Activated naive CD4-positive, alpha-beta T cell (primary cell): ENCODE results near the gene R3HDM2.
"Not testable (repeated sequence)": the region's sequence is repeated elsewhere in the genome, so short reads cannot be mapped to it uniquely, and the experiment has no call there.

Experiments used
- DNase-seq, 4 experiments: peaks; one replicate each; lab custom pipeline; 2025; lab: John Stamatoyannopoulos, UW

The R3HDM2 gene

DNA sequence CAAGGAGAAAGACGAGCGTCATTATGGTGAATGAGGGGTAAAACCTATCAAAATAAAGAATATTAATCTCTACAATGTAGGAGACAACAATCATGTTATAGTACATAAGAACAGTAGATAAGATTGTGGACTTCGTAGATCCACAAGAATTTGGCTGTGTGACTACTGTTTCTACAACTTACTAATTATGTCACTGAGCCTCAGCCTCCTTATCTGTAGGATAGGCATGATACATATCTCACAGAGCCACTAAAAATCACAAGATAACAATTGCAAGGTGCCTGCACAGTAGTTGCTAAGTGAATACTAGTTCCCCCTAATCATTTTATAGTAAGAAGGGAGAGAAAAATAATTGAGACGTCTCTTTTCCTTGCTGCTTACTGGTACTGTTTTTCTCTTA is 101.6 kb downstream of the R3HDM2 start:
- no peak for DNase-seq

DNA sequence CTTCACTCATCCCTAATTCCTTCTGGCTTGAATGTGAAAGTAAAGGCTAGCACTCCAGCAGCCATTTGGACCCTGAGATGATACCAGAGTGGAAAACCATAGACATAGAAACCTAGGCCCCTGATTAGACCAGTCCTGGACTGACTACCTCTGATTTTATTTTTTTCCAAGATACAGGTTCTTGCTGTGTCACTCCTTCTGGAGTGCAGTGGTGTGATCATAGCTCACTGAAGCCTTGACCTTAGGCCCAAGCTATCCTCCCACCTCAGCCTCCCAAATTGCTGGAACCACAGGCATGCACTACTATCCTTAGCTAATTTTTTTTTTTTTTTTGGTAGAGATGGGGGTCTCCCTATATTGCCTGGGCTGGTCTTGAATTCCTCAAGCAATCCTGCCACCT is 105.4 kb downstream of the R3HDM2 start:
- no peak for DNase-seq

DNA sequence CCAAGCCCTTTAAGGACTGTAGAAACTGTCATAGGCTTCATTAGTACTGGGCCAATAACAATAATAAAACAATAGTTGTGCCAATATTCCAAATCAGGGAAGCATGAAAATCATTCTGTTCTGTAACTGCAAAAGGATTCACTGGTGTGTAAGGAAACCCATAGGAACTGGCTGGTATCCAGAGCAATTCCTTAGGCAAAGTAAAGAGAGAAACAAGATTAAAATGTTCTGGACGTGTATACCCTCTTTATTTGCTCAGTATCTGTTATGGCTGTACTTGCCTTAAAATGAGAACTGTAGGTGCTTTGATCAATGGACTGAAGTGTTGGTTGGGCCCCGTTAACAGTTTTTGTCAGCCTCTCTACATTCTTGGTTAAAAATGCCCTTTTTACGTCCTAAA is 107.4 kb downstream of the R3HDM2 start:
- DNase-seq, result no peak

DNA sequence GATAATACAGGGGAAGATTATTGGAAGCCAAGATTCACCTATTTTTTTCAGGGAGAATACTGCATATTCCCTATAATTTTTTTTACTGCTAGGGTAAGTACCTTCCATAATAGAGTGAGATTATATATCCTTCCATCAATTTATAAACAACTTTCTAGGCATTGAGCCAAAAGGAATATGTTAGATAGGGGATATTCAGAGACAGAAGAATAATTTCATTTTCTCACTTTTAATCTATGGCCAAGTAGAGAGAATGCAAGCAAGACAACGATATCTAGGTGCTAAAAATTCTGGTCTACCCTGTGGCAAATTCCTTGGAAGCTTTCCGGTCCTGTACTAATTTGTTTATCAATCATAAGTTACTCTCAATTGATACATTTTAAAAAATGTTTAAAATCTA is 110.2 kb downstream of the R3HDM2 start:
- no peak for DNase-seq

DNA sequence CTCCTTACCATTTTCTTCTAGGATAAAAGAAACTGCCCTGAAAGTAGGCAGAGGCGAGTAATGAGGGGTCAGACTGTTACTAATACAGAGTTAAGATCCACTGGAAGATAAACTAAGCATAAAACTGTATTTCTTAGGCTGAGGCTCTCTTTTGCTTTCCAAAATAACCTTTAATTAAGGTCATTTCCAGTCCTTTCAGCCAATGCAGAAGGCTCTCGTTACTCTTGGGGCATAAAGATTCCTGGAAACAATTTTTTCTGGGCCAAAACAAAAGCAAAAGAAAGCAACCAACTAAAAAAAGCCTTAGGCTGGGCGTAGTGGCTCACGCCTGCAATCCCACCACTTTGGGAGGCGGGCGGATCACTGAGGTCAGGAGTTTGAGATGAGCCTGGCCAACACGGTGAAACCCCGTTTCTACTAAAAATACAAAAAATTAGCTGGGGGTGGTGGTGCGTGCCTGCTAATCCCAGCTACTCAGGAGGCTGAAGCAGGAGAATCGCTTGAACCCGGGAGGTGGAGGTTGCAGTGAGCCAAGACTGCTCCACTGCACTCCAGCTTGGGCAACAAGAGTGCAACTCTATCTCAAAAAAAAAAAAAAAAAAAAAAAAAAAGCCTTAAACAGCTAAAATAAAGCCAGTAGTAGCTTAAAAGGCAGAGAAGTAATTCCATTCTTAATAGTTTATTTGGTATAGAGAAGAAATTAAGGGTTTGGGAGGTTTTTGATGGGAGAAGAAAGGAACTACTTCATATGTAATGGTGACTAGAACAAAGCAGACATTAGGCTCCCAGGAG is 111.0 kb downstream of the R3HDM2 start:
- no peak for DNase-seq

DNA sequence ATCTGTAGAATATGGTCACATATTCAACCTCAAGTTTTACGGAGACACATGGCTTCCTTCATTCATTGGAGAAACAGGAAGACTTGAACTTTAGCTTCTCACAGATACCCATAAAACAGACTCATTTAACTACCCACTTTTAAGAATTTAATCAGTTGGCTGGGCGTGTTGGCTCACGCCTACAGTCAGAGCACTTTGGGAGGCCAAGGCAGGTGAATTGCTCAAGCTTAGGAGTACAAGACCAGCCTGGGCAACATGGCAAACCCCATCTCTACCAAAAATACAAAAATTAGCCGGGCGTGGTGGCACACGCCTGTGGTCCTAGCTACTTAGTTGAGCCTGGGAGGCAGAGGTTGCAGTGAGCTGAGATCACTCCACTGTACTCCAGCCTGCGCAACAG is 115.2 kb downstream of the R3HDM2 start:
- no peak for DNase-seq

DNA sequence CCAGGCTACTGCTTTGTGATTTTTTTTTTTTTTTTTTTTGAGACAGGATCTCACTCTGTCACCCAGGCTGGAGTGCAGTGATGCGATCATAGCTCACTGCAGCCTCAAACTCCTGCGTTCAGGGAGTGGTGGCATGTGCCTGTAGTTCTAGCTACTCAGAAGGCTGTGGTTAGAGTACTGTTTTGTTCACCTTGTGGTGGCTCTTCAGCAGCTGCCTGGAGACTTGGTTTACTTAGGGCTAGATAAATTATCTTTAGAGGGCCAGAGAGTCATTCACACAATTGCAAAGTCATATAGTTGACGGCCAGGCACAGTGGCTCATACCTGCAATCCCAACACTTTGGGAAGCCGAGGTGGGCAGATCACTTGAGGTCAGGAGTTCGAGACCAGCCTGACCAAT is 118.6 kb downstream of the R3HDM2 start:
- DNase-seq, result not testable (repeated sequence)

DNA sequence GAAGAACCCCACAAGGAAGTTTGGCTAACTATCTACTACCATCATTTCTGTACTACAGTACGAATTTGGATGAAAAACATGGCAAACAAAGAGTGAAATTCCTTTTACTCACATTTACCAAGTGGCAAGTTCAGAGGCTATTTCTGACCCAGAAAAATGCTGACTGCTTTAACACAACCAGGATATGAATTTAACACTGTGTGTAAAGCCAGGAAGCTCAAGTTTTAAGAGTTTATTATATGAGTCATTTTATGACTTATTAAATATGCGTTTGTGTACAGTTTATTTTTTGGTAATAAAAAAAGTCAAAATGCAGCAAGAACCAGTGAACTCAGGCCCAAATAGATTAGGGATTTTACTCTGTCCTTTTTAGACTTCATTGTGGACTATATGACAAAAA is 121.4 kb downstream of the R3HDM2 start:
- no peak for DNase-seq

DNA sequence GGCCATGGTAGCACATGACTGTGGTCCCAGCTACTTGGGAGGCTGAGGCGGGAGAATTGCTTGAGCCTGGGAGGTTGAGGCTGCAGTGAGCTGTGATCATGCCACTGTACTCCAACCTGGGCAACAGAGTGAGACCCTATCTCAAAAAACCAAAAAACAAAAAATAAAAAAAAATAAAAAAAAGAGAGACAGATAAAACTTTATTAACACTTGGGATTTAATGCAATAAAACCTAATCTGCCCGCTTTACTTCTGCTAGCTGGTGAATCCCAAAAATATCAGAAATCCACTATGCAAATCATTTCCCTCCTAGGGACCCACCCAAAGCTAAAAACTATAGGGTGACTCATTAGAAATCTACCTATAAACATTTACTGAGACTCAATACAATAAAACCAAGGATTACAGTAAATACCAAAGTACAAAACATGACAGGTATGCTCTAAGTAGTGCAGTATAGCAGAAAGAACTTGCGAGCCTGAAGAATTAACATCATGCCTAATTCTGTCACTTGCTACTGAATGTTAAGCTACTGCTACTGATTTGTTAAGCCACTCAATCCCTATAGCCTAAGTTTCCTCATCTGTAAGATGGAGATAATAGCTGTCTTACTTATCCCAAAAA is 129.8 kb downstream of the R3HDM2 start:
- no peak for DNase-seq

DNA sequence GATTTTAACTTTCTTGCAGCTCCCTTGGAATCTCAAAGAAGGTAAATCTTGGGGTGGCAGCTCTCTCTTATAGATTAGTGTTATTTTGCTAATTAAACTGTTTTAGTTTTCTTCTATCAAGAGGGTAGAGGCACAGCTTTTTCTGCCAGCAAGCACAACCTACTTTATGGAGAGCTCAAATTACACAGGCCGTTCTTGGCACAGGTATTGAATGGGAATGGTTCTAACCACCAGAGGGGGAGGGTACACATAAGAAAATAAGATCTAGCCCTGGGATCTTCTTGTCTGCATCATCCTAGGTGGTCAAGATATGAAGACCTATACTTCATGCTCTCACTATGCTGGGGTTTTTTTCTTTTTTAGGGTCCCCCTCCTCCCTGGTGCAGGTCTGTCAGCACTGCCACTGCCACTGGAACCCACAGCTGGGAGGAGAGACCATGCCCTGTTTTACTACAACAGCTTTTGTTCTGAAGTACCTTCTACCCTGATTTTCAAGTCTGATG is 131.3 kb downstream of the R3HDM2 start:
- no peak for DNase-seq

DNA sequence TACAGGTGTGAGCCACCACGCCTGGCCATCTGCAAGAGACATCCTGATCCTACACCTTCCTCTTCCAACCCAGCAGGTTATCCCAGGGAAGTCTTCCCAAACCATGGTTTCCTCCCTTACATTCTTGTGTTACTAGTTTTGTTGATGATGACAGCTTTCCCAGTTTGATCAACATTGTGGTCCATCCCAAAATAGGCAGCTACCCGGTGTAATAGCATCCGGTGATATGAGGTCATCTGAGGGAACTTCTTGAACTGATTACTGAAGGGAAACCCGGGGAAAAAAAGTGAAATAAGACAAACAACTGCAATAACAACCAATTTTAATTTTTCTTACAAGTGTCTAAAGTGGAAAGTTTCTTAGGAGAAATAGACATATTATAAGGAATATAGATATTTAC is 134.6 kb downstream of the R3HDM2 start:
- no peak for DNase-seq

DNA sequence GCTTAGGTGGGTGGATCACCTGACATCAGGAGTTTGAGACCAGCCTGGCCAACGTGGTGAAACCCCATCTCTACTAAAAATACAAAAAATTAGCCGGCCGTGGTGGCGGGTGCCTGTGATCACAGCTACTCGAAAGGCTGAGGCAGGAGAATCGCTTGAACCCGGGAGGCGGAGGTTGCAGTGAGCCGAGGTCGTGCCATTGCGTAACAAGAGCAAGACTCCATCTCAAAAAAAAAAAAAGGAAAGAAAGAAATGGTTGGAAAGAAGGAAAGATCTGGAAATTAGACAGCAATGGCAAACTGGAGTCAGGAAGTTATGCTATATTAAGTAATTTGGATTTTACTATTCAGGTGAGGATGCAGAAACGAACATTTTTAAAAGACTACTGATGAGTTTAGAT is 148.8 kb downstream of the R3HDM2 start:
- DNase-seq, result not testable (repeated sequence)

DNA sequence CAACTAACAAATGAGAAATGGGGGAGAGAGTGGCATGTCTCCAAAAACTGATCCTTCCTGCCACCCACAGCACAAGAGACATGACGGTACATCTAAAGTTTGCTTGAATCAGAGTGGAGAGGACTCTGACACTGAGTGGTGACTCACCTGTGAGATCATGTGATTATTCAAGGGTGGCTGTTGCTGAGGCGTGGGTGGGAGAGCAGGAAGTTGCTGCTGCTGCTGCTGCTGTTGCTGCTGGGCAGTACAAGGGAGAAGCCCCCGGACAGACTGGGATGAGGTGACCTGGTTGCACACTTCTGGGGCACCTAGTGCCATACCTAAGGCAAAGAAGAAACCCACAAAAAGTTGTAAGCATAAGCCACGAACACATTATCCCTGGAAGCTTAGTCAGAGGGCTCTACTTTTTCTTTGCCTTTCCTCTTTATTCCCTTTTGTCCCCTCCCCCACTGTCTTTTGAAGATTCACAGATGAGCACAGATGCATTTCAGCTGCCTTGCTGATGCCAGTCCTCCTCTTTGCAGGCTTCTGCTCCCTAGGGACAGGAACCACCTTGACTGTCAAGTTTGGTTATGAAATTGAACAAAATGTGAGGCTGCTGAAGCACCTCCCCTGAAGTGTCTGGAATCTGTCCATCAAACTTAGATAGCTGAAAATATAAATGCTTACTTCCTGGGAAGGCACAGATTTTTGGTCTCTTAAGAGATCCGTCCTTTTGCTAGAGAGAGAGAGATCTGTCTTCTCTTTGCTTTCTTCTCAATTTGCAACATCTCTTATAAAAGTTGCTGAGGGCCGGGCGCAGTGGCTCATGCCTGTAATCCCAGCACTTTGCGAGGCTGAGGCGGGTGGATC is 150.4 kb downstream of the R3HDM2 start:
- DNase-seq, result peak in 3 of 4 experiments; percentile 6 to 33 (median 32)

DNA sequence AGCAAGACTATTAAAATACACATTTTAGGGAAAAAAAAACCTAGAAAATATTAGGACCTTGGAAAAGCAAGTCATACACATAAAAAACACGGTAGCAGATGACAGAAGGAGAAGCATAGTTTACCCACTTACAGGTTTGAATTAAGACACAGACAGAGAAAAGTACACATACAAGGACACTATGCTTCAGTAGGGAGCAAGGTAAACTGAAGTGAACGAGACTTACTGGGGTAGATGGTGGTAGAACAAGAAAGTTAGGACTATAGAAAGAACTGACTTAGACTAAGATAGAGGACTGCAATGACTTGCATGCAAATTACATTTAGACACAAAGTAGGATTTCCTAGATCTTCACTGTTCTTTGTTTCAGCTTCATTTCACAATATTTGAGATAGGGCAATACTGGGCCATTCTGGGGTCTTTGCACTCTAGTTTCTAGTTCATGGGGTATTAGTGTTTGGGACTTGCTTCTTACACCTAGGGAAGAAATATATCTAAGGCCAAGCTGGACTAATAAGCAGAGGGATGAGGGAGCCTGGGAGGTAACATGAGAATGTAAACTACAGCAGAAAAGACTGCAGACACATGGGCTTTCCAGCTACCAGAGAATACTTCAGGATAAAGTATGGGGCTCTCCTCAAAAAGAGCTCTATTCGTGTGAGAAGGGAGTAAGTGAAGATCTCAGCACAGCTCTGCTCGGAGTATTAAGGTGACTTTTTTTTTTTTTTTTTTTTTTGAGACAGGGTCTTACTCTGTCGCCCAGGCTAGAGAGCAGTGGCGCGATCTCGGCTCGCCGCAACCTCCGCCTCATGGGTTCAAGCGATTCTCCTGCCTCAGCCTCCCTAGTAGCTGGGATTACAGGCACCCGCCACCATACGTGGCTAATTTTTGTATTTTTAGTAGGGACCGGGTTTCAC is 152.1 kb downstream of the R3HDM2 start:
- no peak for DNase-seq

DNA sequence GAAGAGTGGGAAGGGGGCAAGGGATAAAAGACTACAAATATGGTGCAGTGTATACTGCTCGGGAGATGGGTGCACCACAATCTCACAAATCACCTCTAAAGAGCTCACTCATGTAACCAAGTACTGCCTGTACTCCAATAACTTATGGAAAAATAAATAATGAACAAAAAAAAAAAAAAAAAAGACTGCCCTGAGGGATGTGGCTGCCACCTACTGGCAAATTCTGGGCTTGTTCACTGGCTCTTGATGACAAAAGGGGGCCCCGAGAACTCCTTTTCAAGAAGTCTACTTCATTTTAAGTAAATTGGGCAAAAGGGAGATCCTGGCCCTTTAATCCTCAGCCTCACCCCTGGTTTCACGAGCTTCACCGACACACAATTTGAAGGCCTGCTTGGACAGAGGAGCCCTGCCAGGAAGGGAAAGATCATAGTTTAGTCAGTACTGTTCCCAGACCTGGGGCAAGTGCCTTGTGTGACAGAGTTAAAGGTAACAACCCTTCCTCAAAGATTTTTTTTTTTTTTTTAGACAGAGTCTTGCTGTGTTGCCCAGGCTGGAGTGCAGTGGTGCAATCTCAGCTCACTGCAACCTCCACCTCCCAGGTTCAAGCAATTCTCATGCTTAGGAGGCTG is 153.8 kb downstream of the R3HDM2 start:
- DNase-seq, result no peak

DNA sequence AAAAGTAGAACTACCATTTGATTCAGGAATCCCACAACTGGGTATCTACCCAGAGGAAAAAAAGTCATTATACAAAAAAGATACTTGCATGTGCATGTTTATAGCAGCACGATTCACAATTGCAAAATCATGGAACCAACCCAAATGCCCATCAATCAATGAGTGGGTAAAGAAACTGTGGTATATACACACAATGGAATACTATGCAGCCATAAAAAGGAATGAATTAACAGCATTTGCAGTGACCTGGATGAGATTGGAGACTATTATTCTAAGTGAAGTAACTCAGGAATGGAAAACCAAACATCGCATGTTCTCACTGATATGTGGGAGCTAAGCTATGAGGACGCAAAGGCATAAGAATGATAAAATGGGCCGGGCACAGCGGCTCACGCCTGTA is 154.6 kb downstream of the R3HDM2 start:
- not testable (repeated sequence) for DNase-seq

DNA sequence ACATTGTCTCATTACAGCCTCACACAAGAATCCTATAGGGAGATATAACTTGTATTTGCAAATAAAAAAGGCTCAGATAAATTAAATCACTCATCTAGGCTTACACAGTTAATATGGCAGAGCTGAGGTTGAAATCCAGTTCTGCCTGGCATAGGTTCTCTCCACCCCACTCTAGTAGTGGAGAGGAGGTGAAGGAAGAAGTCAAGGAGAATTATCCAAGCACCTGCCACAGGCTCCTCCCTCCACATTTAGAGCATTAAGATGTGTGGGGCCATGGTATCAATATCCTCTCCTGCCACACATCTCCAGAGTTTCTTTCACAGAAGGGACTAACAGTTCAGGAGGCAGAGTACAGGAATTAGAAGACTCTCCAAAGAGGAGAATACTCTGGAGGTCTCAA is 157.3 kb downstream of the R3HDM2 start:
- no peak for DNase-seq

DNA sequence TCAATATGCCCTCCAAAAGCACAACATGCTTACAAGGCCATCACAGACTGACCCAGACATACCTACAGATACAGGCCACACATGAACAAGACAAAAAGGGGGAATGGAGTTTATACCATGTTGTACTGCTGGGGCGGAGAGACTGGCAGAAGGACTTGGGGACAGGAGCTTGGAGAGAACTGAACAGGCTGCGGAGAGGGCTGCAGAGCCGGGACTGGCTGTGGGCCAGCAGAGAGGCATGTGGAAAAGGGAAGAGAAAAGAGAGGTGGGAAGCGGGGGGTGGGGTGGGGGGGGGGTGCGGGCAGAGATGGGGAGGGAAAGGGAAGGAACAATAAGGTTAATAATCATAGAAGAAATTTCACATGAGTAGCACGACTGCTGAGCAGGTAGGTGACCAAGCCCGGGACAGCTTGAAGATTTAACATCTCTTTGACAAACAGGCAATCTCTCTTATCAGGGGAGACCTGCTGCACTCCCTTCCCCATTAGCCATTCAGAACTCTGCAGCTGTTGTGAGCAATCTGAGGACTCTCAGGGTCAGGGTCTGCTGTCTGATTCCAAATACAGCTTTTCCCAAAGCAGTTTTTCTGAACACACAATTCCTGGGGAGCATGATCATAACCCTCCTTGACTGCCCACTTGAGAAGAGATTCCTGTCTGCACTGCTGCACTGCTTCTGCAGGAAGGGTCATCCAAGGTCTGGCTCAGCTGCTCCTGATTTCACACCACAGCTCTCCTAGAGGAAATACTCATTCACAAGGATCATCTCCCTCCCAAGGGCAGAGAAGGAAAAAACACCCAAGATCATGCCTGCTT is 158.3 kb downstream of the R3HDM2 start:
- no peak for DNase-seq

DNA sequence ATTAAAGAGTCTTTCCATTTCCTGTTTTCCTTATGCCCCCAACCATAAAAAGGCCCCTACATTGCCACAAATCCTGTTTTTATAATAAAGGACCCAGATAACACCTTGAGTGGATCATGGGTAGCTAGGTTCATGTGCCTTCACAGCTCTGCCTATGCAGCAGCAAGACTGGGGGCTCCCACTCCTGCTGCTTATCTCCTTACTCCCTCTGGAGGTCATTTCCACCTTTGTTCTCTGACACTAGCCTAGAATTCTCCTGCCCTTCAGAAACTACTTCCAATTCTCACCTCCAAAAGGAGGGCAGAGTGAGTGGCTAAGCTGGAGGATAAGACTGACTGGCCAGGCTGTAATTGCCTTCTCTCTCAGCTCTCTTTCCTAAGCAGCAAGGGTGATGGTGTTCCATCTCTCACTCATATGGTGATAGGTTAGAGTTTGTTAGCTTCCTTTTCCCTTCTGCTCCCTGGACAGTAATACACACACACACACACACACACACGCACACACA is 159.8 kb downstream of the R3HDM2 start:
- no peak for DNase-seq

DNA sequence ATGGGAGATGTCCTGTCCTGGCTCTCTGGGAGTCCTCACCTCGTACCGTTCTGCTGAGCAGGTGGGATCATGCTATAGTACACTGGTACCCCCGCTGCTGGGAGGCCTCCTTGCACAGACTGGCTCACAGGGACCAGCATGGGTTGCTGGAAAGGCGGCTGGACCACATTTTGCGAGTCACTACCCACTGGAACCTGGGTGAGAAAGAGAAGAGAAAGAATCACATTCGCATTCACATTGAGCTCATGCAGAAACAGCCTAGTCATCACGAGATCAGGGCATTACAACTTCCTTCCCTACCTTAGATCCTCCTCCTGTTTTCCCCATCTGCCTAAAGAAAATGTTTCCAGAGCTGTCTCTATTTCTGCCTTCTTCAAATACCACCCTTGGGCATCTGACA is 162.6 kb downstream of the R3HDM2 start:
- DNase-seq, result no peak
